Parathyroid adenoma (tissue), 2 donors: Measurements from ENCODE around the gene NEK9.

ENCODE experiments used
- H2AFZ ChIP-seq: fragments of 300-600 bp; sonication (generic); one replicate; pipeline ENCODE4 v1.7.0; 2017; ENCODE audit warnings: antibody characterized with exemption, mild to moderate bottlenecking
- H3K27ac ChIP-seq: fragments of 300-600 bp; sonication (generic); one replicate; pipeline ENCODE4 v1.7.0; 2017
- H3K27me3 ChIP-seq: fragments of 300-600 bp; sonication (generic); one replicate; pipeline ENCODE4 v1.7.0; 2017; ENCODE audit warnings: low read length; ENCODE audit not compliant: control insufficient read depth, insufficient read depth
- H3K36me3 ChIP-seq: fragments of 300-600 bp; sonication (generic); one replicate; pipeline ENCODE4 v1.7.0; 2017; ENCODE audit warnings: low read length; ENCODE audit not compliant: control insufficient read depth, insufficient read depth
- H3K4me1 ChIP-seq: fragments of 300-600 bp; sonication (generic); one replicate; pipeline ENCODE4 v1.7.0; 2017; ENCODE audit warnings: control low read depth
- H3K4me2 ChIP-seq: fragments of 300-600 bp; sonication (generic); one replicate; pipeline ENCODE4 v1.7.0; 2017; ENCODE audit warnings: low read length
- H3K4me3 ChIP-seq: fragments of 300-600 bp; sonication (generic); one replicate; pipeline ENCODE4 v1.7.0; 2017; ENCODE audit warnings: low read depth, low read length
- H3K79me2 ChIP-seq: fragments of 300-600 bp; sonication (generic); one replicate; pipeline ENCODE4 v1.7.0; 2017; ENCODE audit warnings: control low read depth
- H3K9ac ChIP-seq: fragments of 300-600 bp; sonication (generic); one replicate; pipeline ENCODE4 v1.7.0; 2017; ENCODE audit warnings: mild to moderate bottlenecking
- H3K9me3 ChIP-seq: fragments of 300-600 bp; sonication (generic); one replicate; pipeline ENCODE4 v1.7.0; 2017; ENCODE audit warnings: low read length; ENCODE audit not compliant: control insufficient read depth
- TF ChIP-seq, protein P1 (sequence below): fragments of 300-600 bp; sonication (generic); IDR thresholded peaks from one replicate; pipeline ENCODE4 v1.7.0; 2017; ENCODE audit warnings: antibody characterized with exemption, mild to moderate bottlenecking
- donor health status: primary hyperparathyroidism.

NEK9 gene

DNA sequence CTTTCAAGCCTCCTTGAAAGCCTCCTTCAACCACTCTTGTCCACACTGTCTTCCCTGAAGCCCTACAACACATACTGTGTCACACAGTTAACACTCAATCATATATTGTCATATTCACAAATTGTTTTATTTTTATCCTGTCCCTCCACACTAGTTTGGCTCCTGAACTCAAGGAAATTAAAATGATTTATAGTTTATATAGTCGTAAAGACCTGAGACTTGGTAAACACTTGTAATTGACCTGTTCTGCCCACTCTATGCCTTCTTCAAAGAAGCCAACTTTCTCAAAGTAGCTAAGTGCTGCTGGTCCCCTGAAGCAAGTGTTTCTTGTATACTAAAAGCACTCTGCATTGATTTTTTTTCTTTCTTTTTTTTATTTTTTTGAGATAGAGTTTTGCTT is 15.6 kb upstream of the NEK9 start:
- H3K4me1 ChIP-seq: peaks cover 6% of the 10 kb centered on the region
- TF ChIP-seq, protein P1, sequence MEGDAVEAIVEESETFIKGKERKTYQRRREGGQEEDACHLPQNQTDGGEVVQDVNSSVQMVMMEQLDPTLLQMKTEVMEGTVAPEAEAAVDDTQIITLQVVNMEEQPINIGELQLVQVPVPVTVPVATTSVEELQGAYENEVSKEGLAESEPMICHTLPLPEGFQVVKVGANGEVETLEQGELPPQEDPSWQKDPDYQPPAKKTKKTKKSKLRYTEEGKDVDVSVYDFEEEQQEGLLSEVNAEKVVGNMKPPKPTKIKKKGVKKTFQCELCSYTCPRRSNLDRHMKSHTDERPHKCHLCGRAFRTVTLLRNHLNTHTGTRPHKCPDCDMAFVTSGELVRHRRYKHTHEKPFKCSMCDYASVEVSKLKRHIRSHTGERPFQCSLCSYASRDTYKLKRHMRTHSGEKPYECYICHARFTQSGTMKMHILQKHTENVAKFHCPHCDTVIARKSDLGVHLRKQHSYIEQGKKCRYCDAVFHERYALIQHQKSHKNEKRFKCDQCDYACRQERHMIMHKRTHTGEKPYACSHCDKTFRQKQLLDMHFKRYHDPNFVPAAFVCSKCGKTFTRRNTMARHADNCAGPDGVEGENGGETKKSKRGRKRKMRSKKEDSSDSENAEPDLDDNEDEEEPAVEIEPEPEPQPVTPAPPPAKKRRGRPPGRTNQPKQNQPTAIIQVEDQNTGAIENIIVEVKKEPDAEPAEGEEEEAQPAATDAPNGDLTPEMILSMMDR: no peak
- H3K4me2 ChIP-seq: no peak overlapping the region
- H3K27me3 ChIP-seq: no peaks in the 10 kb centered on the region
- no peak overlapping the region for H3K27ac ChIP-seq
- H3K36me3 ChIP-seq: no peaks in the 10 kb centered on the region
- H3K9me3 ChIP-seq: no peaks in the 10 kb centered on the region
- peaks cover 30% of the 10 kb centered on the region for H3K79me2 ChIP-seq
- H2AFZ ChIP-seq: no peak overlapping the region
- no peak overlapping the region for H3K4me3 ChIP-seq
- no peak overlapping the region for H3K9ac ChIP-seq

DNA sequence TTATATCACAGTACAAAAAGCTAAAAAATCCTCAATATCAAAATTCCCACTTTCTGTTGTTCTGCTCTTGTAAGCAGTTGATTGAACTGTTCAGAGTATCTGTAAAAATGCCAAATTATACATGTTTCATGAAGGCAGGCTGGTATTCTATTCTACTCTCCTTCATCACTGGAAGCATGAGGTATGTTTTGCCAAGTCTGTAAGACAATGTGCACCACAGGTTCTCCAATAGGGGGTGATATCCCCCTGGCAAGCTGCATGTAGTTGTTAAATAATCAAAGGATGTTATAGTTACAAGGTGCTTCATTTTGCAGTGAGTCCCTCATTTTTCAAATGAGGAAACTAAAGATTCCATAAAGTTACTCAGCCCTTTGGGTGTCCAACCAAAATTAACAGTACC is 15.1 kb upstream of the NEK9 start:
- no peak overlapping the region for H3K27ac ChIP-seq
- no peaks in the 10 kb centered on the region for H3K36me3 ChIP-seq
- no peak overlapping the region for H2AFZ ChIP-seq
- no peak overlapping the region for H3K4me3 ChIP-seq
- H3K79me2 ChIP-seq: peaks cover 30% of the 10 kb centered on the region
- H3K4me2 ChIP-seq: no peak overlapping the region
- TF ChIP-seq, protein P1: peak; percentile 11
- H3K9ac ChIP-seq: no peak overlapping the region
- H3K4me1 ChIP-seq: peaks cover 6% of the 10 kb centered on the region
- H3K9me3 ChIP-seq: no peaks in the 10 kb centered on the region
- no peaks in the 10 kb centered on the region for H3K27me3 ChIP-seq

DNA sequence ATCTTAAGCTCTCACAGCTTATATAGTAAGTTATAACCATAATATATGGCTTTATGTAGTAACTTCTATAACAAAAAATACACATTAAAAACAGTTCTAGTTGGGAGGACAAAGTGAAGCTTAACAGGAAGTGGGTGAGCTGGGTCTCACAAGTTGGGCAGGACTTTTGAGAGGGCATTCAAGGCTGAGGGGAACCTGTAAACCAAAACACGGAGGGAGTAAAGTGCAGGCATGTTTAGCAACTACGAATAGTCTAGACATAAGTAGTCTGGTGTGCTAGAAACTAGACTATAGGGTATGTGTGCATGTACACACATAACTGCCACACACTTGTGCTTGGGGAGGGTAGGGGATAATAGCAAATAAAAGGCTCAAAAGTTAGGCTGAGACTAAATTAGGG is 14.2 kb upstream of the NEK9 start:
- Histone ChIP-seq H3K4me1 (peaks cover 6% of the 10 kb centered on the region), H3K79me2 (peaks cover 30% of the 10 kb centered on the region), H2AFZ (no peak overlapping the region), H3K27me3 (no peaks in the 10 kb centered on the region), H3K9ac (no peak overlapping the region), H3K27ac (no peak overlapping the region), H3K36me3 (no peaks in the 10 kb centered on the region), H3K4me2 (no peak overlapping the region), H3K4me3 (no peak overlapping the region), H3K9me3 (no peaks in the 10 kb centered on the region)
- TF ChIP-seq, protein P1: no peak

DNA sequence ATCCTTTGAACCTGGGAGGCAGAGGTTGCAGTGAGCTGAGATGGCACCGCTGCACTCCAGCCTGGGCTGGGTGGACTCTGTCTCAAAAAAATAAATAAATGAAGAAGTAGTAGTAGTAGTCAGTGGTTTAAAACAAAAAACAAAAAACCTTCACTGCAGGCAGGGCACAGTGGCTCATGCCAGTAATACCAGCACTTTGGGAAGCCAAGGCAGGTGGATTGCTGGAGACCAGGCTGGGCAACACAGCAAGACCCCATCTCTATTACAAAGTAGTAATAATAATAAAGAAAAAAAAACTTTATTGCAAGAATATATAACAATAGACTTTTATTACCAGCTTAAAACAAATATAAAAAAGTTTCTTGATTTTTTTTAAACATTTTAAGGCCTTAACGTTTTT is 13.8 kb upstream of the NEK9 start:
- no peak overlapping the region for H2AFZ ChIP-seq
- H3K36me3 ChIP-seq: no peaks in the 10 kb centered on the region
- no peaks in the 10 kb centered on the region for H3K9me3 ChIP-seq
- H3K4me1 ChIP-seq: peaks cover 6% of the 10 kb centered on the region
- no peak overlapping the region for H3K27ac ChIP-seq
- H3K9ac ChIP-seq: no peak overlapping the region
- TF ChIP-seq, protein P1: no peak
- no peak overlapping the region for H3K4me3 ChIP-seq
- H3K27me3 ChIP-seq: no peaks in the 10 kb centered on the region
- no peak overlapping the region for H3K4me2 ChIP-seq
- peaks cover 30% of the 10 kb centered on the region for H3K79me2 ChIP-seq

DNA sequence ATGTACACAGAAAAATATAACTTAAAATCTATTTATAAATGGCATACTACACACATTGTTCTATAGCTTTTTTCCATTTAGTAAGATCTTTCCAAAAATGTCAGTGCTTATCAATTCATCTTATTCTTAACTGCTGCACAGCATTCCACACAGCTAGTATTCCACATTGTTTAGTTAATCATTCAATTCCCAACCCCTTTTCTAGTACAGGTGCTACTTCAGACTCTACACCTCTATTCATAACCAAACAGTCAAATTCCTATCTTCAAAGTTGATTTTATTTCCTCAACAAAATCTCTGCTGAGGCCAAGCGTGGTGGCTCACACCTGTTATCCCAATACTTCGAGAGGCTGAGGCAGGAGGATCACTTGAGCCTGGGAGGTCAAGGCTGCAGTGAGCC is 12.3 kb upstream of the NEK9 start:
- TF ChIP-seq, protein P1: no peak
- Histone ChIP-seq H3K4me3 (no peak overlapping the region), H3K27ac (peak overlapping the region; percentile 21), H3K9ac (no peak overlapping the region), H3K27me3 (no peaks in the 10 kb centered on the region), H3K9me3 (no peaks in the 10 kb centered on the region), H2AFZ (no peak overlapping the region), H3K79me2 (peaks cover 17% of the 10 kb centered on the region), H3K4me1 (peaks cover 6% of the 10 kb centered on the region), H3K4me2 (no peak overlapping the region), H3K36me3 (no peaks in the 10 kb centered on the region)
